Fibroblast of lung (primary cell): ENCODE results near the gene C4BPA. TPM values are rescaled to one million over a fixed set of nuclear protein-coding genes. Genes with fewer than 3 reads are reported as not detected.

Experiments used
- DNase-seq, 2 donors: peaks; one replicate each; pipeline versions ENCODE4 v3.0.0 to v3.0.0-alpha.2; 2010; ENCODE audit warnings: low read depth in 2 of 2
- H2AFZ ChIP-seq: 2 replicates; pipeline ENCODE4 v1.5.1; 2012; ENCODE audit warnings: low read length, control low read depth, inconsistent platforms
- H3K27ac ChIP-seq: 2 replicates; pipeline ENCODE4 v1.5.1; 2011; ENCODE audit warnings: low read length, control low read depth; ENCODE audit not compliant: insufficient read depth
- H3K27me3 ChIP-seq: 2 replicates; pipeline ENCODE4 v1.5.1; 2011; ENCODE audit warnings: mild to moderate bottlenecking, low read length; ENCODE audit not compliant: control insufficient read depth, insufficient read depth
- H3K36me3 ChIP-seq: 2 replicates; pipeline ENCODE4 v1.5.1; 2011; ENCODE audit warnings: low read length; ENCODE audit not compliant: control insufficient read depth, insufficient read depth
- H3K4me1 ChIP-seq: 2 replicates; pipeline ENCODE4 v1.5.1; 2011; ENCODE audit warnings: low read length; ENCODE audit not compliant: control insufficient read depth, insufficient read depth; ENCODE audit errors: extremely low read depth
- H3K4me2 ChIP-seq: 2 replicates; pipeline ENCODE4 v1.5.1; 2011; ENCODE audit warnings: low read length, control low read depth; ENCODE audit not compliant: insufficient read depth; ENCODE audit errors: extremely low read depth
- H3K4me3 ChIP-seq, 4 experiments: fragments of 200-600 bp in 1 of 4; sonication (generic) in 1 of 4; replicated peaks in 1 of 4; 2 replicates each; pipeline ENCODE4 v1.5.1; 2011 to 2016; ENCODE audit warnings: low read length in 4 of 4, low read depth in 3 of 4, mild to moderate bottlenecking in 3 of 4, control low read depth in 2 of 4, inconsistent platforms in 1 of 4, mixed read lengths in 1 of 4; ENCODE audit not compliant: insufficient read depth in 1 of 4; ENCODE audit errors: control extremely low read depth in 1 of 4
- H3K79me2 ChIP-seq: 2 replicates; pipeline ENCODE4 v1.5.1; 2012; ENCODE audit warnings: mild to moderate bottlenecking, low read length, inconsistent platforms; ENCODE audit not compliant: control insufficient read depth, insufficient read depth
- H3K9ac ChIP-seq: 2 replicates; pipeline ENCODE4 v1.5.1; 2011; ENCODE audit warnings: mild to moderate bottlenecking, low read length, control low read depth; ENCODE audit not compliant: insufficient read depth
- H3K9me3 ChIP-seq: 2 replicates; pipeline ENCODE4 v1.5.1; 2012; ENCODE audit warnings: low read depth, low read length; ENCODE audit not compliant: control insufficient read depth, insufficient read depth
- H4K20me1 ChIP-seq: 2 replicates; pipeline ENCODE4 v1.5.1; 2011; ENCODE audit warnings: low read length; ENCODE audit not compliant: control insufficient read depth, insufficient read depth; ENCODE audit errors: extremely low read depth
- CTCF ChIP-seq, 2 donors: IDR thresholded peaks in 1 of 2; conservative IDR thresholded peaks in 1 of 2; 1 replicate in 1 of 2; 2 replicates in 1 of 2; pipeline ENCODE4 v1.5.1; 2011 to 2012; ENCODE audit warnings: low read length in 2 of 2, control low read depth in 1 of 2, inconsistent platforms in 1 of 2, low read depth in 1 of 2, mild to moderate bottlenecking in 1 of 2
- EZH2 ChIP-seq: IDR thresholded peaks from 2 replicates; pipeline ENCODE4 v1.5.1; 2012; ENCODE audit warnings: low read length, control low read depth, mild to moderate bottlenecking; ENCODE audit errors: missing control alignments
- polyA plus RNA-seq, 2 donors: library from polyadenylated mRNA; depleted of rRNA in 1 of 2; stranded (reverse) in 1 of 2; unstranded in 1 of 2; fragments of >200 nt; gene quantifications; 2 replicates each; pipeline ENCODE4 v1.2.1, GENCODE V29; 2011 to 2012; ENCODE audit warnings: missing spikeins in 1 of 2
- total RNA-seq: library from RNA; depleted of rRNA; stranded (reverse); fragments of >200 nt; gene quantifications from 2 replicates; pipeline ENCODE4 v1.2.1, GENCODE V29; 2014

The C4BPA gene
- total and polyA plus RNA-seq, 2 donors (not counting 1 experiment from before 2014, with no cell fraction given), result not detected

GRCh38 chr1:207063014-207063413, 41.0 kb upstream of the C4BPA start:
- TF ChIP-seq EZH2 (no peak), CTCF (conservative IDR thresholded peaks at IDR 0.05 in 1 of 2, IDR thresholded peaks at IDR 0.05 in 1 of 2; ENCODE audit: low read depth in 1 of 2, low read length in 2 of 2) (no peak)
- DNase-seq, result no peak
- Histone ChIP-seq H2AFZ (no peak overlapping the region), H3K4me2 (no peak overlapping the region), H4K20me1 (no peaks in the 10 kb centered on the region), H3K27me3 (no peaks in the 10 kb centered on the region), H3K36me3 (no peaks in the 10 kb centered on the region), H3K4me1 (no peaks in the 10 kb centered on the region), H3K9ac (no peak overlapping the region), H3K9me3 (no peaks in the 10 kb centered on the region), H3K27ac (no peak overlapping the region), H3K4me3 (no peak overlapping the region), H3K79me2 (no peaks in the 10 kb centered on the region)

GRCh38 chr1:207064561-207064960, 39.5 kb upstream of the C4BPA start:
- Histone ChIP-seq H3K9me3 (no peaks in the 10 kb centered on the region), H3K79me2 (no peaks in the 10 kb centered on the region), H2AFZ (no peak overlapping the region), H3K4me1 (no peaks in the 10 kb centered on the region), H3K9ac (no peak overlapping the region), H3K4me3 (no peak overlapping the region), H3K27ac (no peak overlapping the region), H3K4me2 (no peak overlapping the region), H4K20me1 (no peaks in the 10 kb centered on the region), H3K36me3 (no peaks in the 10 kb centered on the region), H3K27me3 (no peaks in the 10 kb centered on the region)
- TF ChIP-seq EZH2, result no peak
- no peak for TF ChIP-seq CTCF (conservative IDR thresholded peaks at IDR 0.05 in 1 of 2, IDR thresholded peaks at IDR 0.05 in 1 of 2; ENCODE audit: low read depth in 1 of 2, low read length in 2 of 2)
- DNase-seq, result no peak

GRCh38 chr1:207067185-207067584, 36.8 kb upstream of the C4BPA start:
- no peak overlapping the region for H3K4me3 ChIP-seq
- H3K79me2 ChIP-seq, result no peaks in the 10 kb centered on the region
- no peak for DNase-seq
- H3K27ac ChIP-seq, result no peak overlapping the region
- H4K20me1 ChIP-seq, result no peaks in the 10 kb centered on the region
- no peaks in the 10 kb centered on the region for H3K36me3 ChIP-seq
- TF ChIP-seq CTCF (conservative IDR thresholded peaks at IDR 0.05 in 1 of 2, IDR thresholded peaks at IDR 0.05 in 1 of 2; ENCODE audit: low read depth in 1 of 2, low read length in 2 of 2) (no peak), EZH2 (no peak)
- no peaks in the 10 kb centered on the region for H3K27me3 ChIP-seq
- H3K9me3 ChIP-seq, result no peaks in the 10 kb centered on the region
- H3K4me1 ChIP-seq, result no peaks in the 10 kb centered on the region
- H3K4me2 ChIP-seq, result no peak overlapping the region
- no peak overlapping the region for H3K9ac ChIP-seq
- H2AFZ ChIP-seq, result no peak overlapping the region
